22Rv1 (cell line): ENCODE results near the gene SPC25.

ENCODE experiments used
- CTCF ChIP-seq: fragments of 450-650 bp; IDR thresholded peaks from 2 replicates; pipeline ENCODE4 v1.5.1; 2017; ENCODE audit warnings: mild to moderate bottlenecking
- ZFX ChIP-seq: fragments of 450-650 bp; IDR thresholded peaks from 2 replicates; pipeline ENCODE4 v1.6.1; 2017; ENCODE audit warnings: antibody characterized with exemption, borderline replicate concordance

- TF ChIP-seq CTCF (no peak), ZFX (no peak)
Measured at GRCh38 chr2:168884975-168885374, 5.3 kb downstream of the SPC25 start.
